ENCODE measurements around the gene GFER.

Gene GFER

DNA sequence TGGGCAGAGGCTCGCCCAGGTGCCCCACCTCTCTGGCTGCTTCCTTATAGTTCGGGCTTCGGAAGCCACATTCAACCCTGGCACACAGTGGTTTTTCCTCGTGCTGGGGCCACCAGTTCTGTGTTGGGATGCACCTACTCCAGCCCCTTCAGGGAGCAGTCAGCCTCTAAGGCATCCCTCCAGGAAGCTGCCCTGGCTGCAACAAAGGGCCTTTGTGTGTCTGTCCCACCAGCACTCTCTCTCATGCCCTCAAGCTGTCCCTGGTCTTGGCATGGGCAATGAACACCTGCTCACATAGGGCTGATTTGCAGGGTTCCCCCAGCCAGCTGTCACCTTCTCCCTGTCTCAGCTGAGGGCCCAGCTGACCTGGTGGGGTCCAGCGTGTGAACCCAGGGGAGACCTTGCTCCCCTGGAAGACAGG lies 2.0 kb upstream of the GFER start:
- Histone ChIP-seq H3K4me1 (ENCODE audit: insufficient read depth, low read length) (peaks cover 24% of the 10 kb centered on the region), H3K36me3 (ENCODE audit: insufficient read depth, low read length) (peaks cover 38% of the 10 kb centered on the region), H3K79me2 (ENCODE audit: insufficient read depth, low read length) (peaks cover 18% of the 10 kb centered on the region), H3K4me2 (ENCODE audit: insufficient read depth, low read length) (no peak overlapping the region), H3K27me3 (ENCODE audit: insufficient read depth, low read length, poor library complexity) (peaks cover 14% of the 10 kb centered on the region), H3K9ac (ENCODE audit: low read depth, low read length) (no peak overlapping the region), H3K27ac (ENCODE audit: low read length) (no peak overlapping the region), H3K9me3 (ENCODE audit: insufficient read depth, low read length, severe bottlenecking) (no peaks in the 10 kb centered on the region), H4K20me1 (ENCODE audit: insufficient read depth, low read length) (peaks cover 4% of the 10 kb centered on the region; the same call in 1 of the 2 replicates), H3K4me3 (ENCODE audit: low read depth in 1 of 2, low read length in 2 of 2) (no peak overlapping the region), H2AFZ (ENCODE audit: low read depth, low read length) (no peak overlapping the region)
- no peak for TF ChIP-seq EZH2 (IDR thresholded peaks at IDR 0.05; ENCODE audit: borderline replicate concordance, low read depth, low read length, severe bottlenecking)
- TF ChIP-seq, protein P1, sequence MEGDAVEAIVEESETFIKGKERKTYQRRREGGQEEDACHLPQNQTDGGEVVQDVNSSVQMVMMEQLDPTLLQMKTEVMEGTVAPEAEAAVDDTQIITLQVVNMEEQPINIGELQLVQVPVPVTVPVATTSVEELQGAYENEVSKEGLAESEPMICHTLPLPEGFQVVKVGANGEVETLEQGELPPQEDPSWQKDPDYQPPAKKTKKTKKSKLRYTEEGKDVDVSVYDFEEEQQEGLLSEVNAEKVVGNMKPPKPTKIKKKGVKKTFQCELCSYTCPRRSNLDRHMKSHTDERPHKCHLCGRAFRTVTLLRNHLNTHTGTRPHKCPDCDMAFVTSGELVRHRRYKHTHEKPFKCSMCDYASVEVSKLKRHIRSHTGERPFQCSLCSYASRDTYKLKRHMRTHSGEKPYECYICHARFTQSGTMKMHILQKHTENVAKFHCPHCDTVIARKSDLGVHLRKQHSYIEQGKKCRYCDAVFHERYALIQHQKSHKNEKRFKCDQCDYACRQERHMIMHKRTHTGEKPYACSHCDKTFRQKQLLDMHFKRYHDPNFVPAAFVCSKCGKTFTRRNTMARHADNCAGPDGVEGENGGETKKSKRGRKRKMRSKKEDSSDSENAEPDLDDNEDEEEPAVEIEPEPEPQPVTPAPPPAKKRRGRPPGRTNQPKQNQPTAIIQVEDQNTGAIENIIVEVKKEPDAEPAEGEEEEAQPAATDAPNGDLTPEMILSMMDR (IDR thresholded peaks at IDR 0.05; ENCODE audit: borderline replicate concordance, extremely low read depth, low read length, poor library complexity, severe bottlenecking), result no peak
- ATAC-seq (ENCODE audit: insufficient read depth, low read depth) (no peak), DNase-seq (no peak)

DNA sequence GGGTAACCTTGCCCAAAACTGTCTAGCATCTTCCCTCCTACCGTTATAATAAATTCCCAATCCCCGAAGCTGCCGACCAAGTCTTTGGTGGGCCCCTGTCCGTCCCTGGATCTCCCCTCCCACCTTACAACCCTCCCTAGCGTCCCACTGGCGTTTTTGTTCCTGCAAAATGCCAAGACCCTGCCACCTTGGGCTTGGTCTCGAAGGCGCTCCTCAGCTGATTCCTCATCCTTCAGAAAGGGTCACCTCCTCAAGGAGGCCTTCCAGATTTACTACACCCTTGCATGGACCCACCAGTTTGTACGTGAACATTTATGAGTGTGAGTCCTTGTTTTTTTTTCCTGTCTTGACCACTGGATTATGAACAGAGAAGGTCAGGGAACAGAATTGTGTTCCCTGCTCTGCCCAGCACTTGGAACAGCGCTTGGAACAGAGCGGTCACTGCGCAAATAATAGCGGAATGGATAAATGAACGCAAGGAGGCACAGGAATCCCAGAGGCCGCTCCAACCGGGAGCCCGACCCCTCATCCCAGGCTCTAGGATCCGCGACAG lies 926 bp upstream of the GFER start:
- Histone ChIP-seq H3K4me2 (ENCODE audit: insufficient read depth, low read length) (peak overlapping the region; percentile 100), H3K27ac (ENCODE audit: low read length) (no peak overlapping the region; the same call in 1 of the 2 replicates), H2AFZ (ENCODE audit: low read depth, low read length) (peak overlapping the region; percentile 99), H4K20me1 (ENCODE audit: insufficient read depth, low read length) (peaks cover 4% of the 10 kb centered on the region; the same call in 1 of the 2 replicates), H3K4me1 (ENCODE audit: insufficient read depth, low read length) (peaks cover 24% of the 10 kb centered on the region), H3K9me3 (ENCODE audit: insufficient read depth, low read length, severe bottlenecking) (no peaks in the 10 kb centered on the region), H3K79me2 (ENCODE audit: insufficient read depth, low read length) (peaks cover 18% of the 10 kb centered on the region), H3K9ac (ENCODE audit: low read depth, low read length) (peak overlapping the region; percentile 93), H3K27me3 (ENCODE audit: insufficient read depth, low read length, poor library complexity) (peaks cover 14% of the 10 kb centered on the region), H3K4me3 (ENCODE audit: low read depth in 1 of 2, low read length in 2 of 2) (peak overlapping the region; percentile 84 to 88; a peak in 3 of 4 replicates), H3K36me3 (ENCODE audit: insufficient read depth, low read length) (peaks cover 28% of the 10 kb centered on the region)
- DNase-seq, result no peak
- no peak for ATAC-seq (ENCODE audit: insufficient read depth, low read depth)
- TF ChIP-seq, protein P1 (IDR thresholded peaks at IDR 0.05; ENCODE audit: borderline replicate concordance, extremely low read depth, low read length, poor library complexity, severe bottlenecking), result no peak
- TF ChIP-seq EZH2 (IDR thresholded peaks at IDR 0.05; ENCODE audit: borderline replicate concordance, low read depth, low read length, severe bottlenecking), result peak; percentile 80

DNA sequence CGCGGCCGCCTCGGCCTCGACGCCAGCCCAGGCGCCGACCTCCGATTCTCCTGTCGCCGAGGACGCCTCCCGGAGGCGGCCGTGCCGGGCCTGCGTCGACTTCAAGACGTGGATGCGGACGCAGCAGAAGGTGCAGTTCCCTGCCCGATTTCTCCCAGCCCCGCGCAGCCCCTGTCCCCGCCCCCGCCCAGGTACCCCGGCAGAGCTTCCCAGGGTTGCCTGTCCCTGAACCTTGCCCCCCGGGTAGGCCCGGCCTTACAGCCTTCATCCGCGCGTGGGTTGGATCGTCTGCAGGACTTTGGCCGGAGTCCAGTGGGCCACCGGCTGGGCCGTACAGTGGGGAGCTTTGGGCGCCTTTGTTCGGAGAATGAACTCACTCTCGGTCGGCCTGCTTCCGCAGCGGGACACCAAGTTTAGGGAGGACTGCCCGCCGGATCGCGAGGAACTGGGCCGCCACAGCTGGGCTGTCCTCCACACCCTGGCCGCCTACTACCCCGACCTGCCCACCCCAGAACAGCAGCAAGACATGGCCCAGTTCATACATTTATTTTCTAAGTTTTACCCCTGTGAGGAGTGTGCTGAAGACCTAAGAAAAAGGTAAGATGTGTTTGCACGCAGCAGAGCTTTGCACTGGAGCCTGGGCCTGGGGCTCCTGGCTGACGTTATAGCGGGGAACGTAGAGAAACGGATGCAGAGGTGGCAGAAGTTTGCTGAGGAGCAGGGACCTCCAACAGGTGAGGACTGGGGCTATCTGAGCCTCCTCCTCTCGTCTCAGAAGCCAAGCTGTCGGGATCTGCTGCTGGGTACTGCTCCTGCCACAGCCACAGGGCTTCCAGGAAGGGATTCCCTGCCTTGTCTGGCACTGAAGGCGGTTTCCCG lies 593 bp downstream of the GFER start:
- H3K79me2 ChIP-seq (ENCODE audit: insufficient read depth, low read length), result peaks cover 18% of the 10 kb centered on the region
- H3K9ac ChIP-seq (ENCODE audit: low read depth, low read length), result peak overlapping the region; percentile 93
- H3K4me2 ChIP-seq (ENCODE audit: insufficient read depth, low read length), result peak overlapping the region; percentile 100
- peaks cover 24% of the 10 kb centered on the region for H3K4me1 ChIP-seq (ENCODE audit: insufficient read depth, low read length)
- H3K4me3 ChIP-seq (ENCODE audit: low read depth in 1 of 2, low read length in 2 of 2), result peak overlapping the region; percentile 84 to 88; a peak in 3 of 4 replicates
- peak; percentile 35 for ATAC-seq (ENCODE audit: insufficient read depth, low read depth)
- peaks cover 16% of the 10 kb centered on the region for H3K36me3 ChIP-seq (ENCODE audit: insufficient read depth, low read length)
- H3K27ac ChIP-seq (ENCODE audit: low read length), result peak overlapping the region; percentile 75
- H2AFZ ChIP-seq (ENCODE audit: low read depth, low read length), result peak overlapping the region; percentile 99
- H3K27me3 ChIP-seq (ENCODE audit: insufficient read depth, low read length, poor library complexity), result peaks cover 14% of the 10 kb centered on the region
- H4K20me1 ChIP-seq (ENCODE audit: insufficient read depth, low read length), result peaks cover 4% of the 10 kb centered on the region; the same call in 1 of the 2 replicates
- DNase-seq, result no peak
- no peak for TF ChIP-seq EZH2 (IDR thresholded peaks at IDR 0.05; ENCODE audit: borderline replicate concordance, low read depth, low read length, severe bottlenecking)
- TF ChIP-seq, protein P1 (IDR thresholded peaks at IDR 0.05; ENCODE audit: borderline replicate concordance, extremely low read depth, low read length, poor library complexity, severe bottlenecking), result no peak
- H3K9me3 ChIP-seq (ENCODE audit: insufficient read depth, low read length, severe bottlenecking), result no peaks in the 10 kb centered on the region

Data from DND-41 (cell line).